ENCODE data around the gene BMPER.

The BMPER gene

GRCh38 chr7:34093276-34093675 is 187.9 kb downstream of the BMPER start:
- DNase-seq, result no peak

- DNase-seq, result no peak
Observed at GRCh38 chr7:34096198-34096651, 190.9 kb downstream of the BMPER start.

GRCh38 chr7:34096777-34097176 is 191.4 kb downstream of the BMPER start:
- DNase-seq, result no peak

GRCh38 chr7:34100661-34101060 is 195.3 kb downstream of the BMPER start:
- no peak for DNase-seq

- no peak for DNase-seq
Observed at GRCh38 chr7:34104115-34104514, 198.8 kb downstream of the BMPER start.

- DNase-seq, result no peak
Observed at GRCh38 chr7:34104992-34105391, 199.7 kb downstream of the BMPER start.

GRCh38 chr7:34107276-34107675 is 201.9 kb downstream of the BMPER start:
- DNase-seq, result no peak

- DNase-seq, result no peak
Observed at GRCh38 chr7:34108165-34108564, 202.8 kb downstream of the BMPER start.

GRCh38 chr7:34109936-34110780 is 204.8 kb downstream of the BMPER start:
- DNase-seq, result no peak

- DNase-seq, result no peak
Observed at GRCh38 chr7:34111031-34111430, 205.7 kb downstream of the BMPER start.

- no peak for DNase-seq
Observed at GRCh38 chr7:34115503-34115902, 210.2 kb downstream of the BMPER start.

- DNase-seq, result no peak
Observed at GRCh38 chr7:34117573-34117972, 212.2 kb downstream of the BMPER start.

GRCh38 chr7:34121366-34121765 is 216.0 kb downstream of the BMPER start:
- no peak for DNase-seq

- no peak for DNase-seq
Observed at GRCh38 chr7:34123316-34123715, 218.0 kb downstream of the BMPER start.

GRCh38 chr7:34124765-34125164 is 219.4 kb downstream of the BMPER start:
- DNase-seq, result no peak

- DNase-seq, result no peak
Observed at GRCh38 chr7:34128762-34129161, 223.4 kb downstream of the BMPER start.

GRCh38 chr7:34130558-34131295 is 225.4 kb downstream of the BMPER start:
- DNase-seq, result no peak

- no peak for DNase-seq
Observed at GRCh38 chr7:34131371-34131770, 226.0 kb downstream of the BMPER start.

- no peak for DNase-seq
Observed at GRCh38 chr7:34133356-34133982, 228.1 kb downstream of the BMPER start.

- DNase-seq, result peak; percentile 21
Observed at GRCh38 chr7:34133983-34134782, 228.8 kb downstream of the BMPER start.

GRCh38 chr7:34135924-34136323 is 230.6 kb downstream of the BMPER start:
- no peak for DNase-seq

- no peak for DNase-seq
Observed at GRCh38 chr7:34136698-34137097, 231.4 kb downstream of the BMPER start.

Data from right kidney (tissue), 1 donor.